K562 (cell line): Measurements from ENCODE around the gene MYL5.

Source experiments
- CTCF ChIP-seq, 3 experiments: IDR thresholded peaks in 2 of 3; conservative IDR thresholded peaks in 1 of 3; 2 replicates each; pipeline ENCODE4 v1.5.1; 2011 to 2012; ENCODE audit warnings: low read length in 3 of 3, mild to moderate bottlenecking in 3 of 3, control low read depth in 2 of 3, improper control_type of control experiment in 1 of 3, inconsistent platforms in 1 of 3, low read depth in 1 of 3, mixed read lengths in 1 of 3, moderate library complexity in 1 of 3; ENCODE audit not compliant: insufficient read depth in 2 of 3
- MAZ ChIP-seq, 2 experiments: fragments of 450-650 bp in 1 of 2; sonication (generic) in 1 of 2; formaldehyde crosslinking; IDR thresholded peaks in 1 of 2; conservative IDR thresholded peaks in 1 of 2; 2 replicates each; pipeline versions ENCODE4 v1.4.0 to v1.5.0; 2020; ENCODE audit warnings: mild to moderate bottlenecking in 1 of 2, missing genetic modification reagents in 1 of 2
- MIER1 ChIP-seq: fragments of 450-650 bp; IDR thresholded peaks from 2 replicates; pipeline ENCODE4 v1.6.1; 2016; ENCODE audit warnings: antibody characterized with exemption, mild to moderate bottlenecking, low read depth
- PHF8 ChIP-seq: fragments of 200-600 bp; sonication (generic); IDR thresholded peaks from 2 replicates; pipeline ENCODE4 v1.6.1; 2012; ENCODE audit warnings: mixed run types, mild to moderate bottlenecking, inconsistent platforms, low read length, moderate library complexity, borderline replicate concordance
- POLR2AphosphoS5 ChIP-seq: IDR thresholded peaks from 2 replicates; pipeline ENCODE4 v1.6.1; 2011; ENCODE audit warnings: mild to moderate bottlenecking, low read depth, low read length, moderate library complexity; ENCODE audit not compliant: control insufficient read depth, insufficient read depth
- TBL1XR1 ChIP-seq, 2 experiments: IDR thresholded peaks; 2 replicates each; pipeline ENCODE4 v1.6.1; 2012; ENCODE audit warnings: improper control_type of control experiment in 2 of 2, low read length in 2 of 2, mild to moderate bottlenecking in 1 of 2
- ZBTB26 ChIP-seq: fragments of 450-650 bp; formaldehyde crosslinking; IDR thresholded peaks from 2 replicates; pipeline ENCODE4 v1.4.0; 2022; ENCODE audit warnings: missing genetic modification characterization
- ZBTB34 ChIP-seq: fragments of 250-450 bp; sonication (Bioruptor Pico); IDR thresholded peaks from 2 replicates; pipeline ENCODE4 v1.8.0; 2021; ENCODE audit warnings: mild to moderate bottlenecking, moderate library complexity
- TF ChIP-seq, protein P1 (sequence below), 3 experiments: fragments of 200-800 bp in 1 of 3; fragments of 250-450 bp in 1 of 3; fragments of 450-650 bp in 1 of 3; sonication (Bioruptor Pico) in 1 of 3; sonication (Bioruptor generic) in 1 of 3; formaldehyde crosslinking in 1 of 3; IDR thresholded peaks; 2 replicates each; pipeline versions ENCODE4 v1.6.1 to v1.8.0; 2016 to 2022; ENCODE audit warnings: mild to moderate bottlenecking in 2 of 3, missing genetic modification characterization in 2 of 3, missing compliant biosample characterization in 1 of 3, moderate library complexity in 1 of 3
- TF ChIP-seq, protein P2 (sequence below): fragments of 450-650 bp; formaldehyde crosslinking; IDR thresholded peaks from 2 replicates; pipeline ENCODE4 v1.4.0; 2020; ENCODE audit warnings: mild to moderate bottlenecking, moderate library complexity

DNA sequence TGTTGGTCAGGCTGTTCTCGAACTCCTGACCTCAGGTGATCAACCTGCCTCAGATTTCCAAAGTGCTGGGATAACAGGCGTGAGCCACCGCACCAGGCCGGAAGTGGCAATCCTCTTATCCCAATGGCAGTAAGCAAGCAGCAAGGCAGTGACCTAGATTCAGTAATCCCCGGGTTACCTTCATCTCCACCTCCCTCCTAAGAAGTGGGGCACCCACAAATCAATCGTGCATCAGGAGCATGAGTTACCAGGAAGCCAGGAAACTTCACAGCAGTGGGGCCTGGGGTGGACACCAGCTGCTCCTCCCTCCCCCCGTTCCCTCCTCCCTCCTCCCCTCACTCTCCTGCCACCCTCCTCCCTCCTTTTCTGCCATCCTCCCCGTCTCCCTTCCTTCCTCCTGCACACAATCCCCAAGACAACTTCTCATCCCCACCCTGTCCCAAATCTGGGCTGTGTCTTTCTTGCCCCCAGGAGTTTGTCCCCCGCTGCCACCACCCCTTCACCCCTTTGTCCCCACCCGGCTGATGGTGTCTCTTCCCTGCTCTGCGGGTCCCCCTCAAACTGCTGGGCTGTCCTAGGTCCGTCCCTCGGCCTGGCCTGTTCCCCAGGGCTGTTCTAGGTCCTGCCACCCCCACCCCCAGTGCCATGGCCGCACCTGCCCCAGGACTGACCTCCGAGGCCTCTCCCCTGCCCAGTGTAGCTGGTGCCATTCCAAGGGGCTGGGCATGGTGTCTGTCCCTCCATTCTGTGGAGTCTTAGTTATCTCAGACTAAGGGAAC, 46.8 kb upstream of the MYL5 start:
- TF ChIP-seq, protein P1, sequence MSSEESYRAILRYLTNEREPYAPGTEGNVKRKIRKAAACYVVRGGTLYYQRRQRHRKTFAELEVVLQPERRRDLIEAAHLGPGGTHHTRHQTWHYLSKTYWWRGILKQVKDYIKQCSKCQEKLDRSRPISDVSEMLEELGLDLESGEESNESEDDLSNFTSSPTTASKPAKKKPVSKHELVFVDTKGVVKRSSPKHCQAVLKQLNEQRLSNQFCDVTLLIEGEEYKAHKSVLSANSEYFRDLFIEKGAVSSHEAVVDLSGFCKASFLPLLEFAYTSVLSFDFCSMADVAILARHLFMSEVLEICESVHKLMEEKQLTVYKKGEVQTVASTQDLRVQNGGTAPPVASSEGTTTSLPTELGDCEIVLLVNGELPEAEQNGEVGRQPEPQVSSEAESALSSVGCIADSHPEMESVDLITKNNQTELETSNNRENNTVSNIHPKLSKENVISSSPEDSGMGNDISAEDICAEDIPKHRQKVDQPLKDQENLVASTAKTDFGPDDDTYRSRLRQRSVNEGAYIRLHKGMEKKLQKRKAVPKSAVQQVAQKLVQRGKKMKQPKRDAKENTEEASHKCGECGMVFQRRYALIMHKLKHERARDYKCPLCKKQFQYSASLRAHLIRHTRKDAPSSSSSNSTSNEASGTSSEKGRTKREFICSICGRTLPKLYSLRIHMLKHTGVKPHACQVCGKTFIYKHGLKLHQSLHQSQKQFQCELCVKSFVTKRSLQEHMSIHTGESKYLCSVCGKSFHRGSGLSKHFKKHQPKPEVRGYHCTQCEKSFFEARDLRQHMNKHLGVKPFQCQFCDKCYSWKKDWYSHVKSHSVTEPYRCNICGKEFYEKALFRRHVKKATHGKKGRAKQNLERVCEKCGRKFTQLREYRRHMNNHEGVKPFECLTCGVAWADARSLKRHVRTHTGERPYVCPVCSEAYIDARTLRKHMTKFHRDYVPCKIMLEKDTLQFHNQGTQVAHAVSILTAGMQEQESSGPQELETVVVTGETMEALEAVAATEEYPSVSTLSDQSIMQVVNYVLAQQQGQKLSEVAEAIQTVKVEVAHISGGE (CRISPR knock-in tag; IDR thresholded peaks at IDR 0.05): no peak
- no peak for TF ChIP-seq MIER1
- no peak for TF ChIP-seq POLR2AphosphoS5
- TF ChIP-seq PHF8: no peak
- no peak for TF ChIP-seq CTCF (IDR thresholded peaks at IDR 0.05 in 2 of 3, conservative IDR thresholded peaks at IDR 0.05 in 1 of 3; ENCODE audit: insufficient read depth in 2 of 3, low read depth in 1 of 3, low read length in 3 of 3)
- TF ChIP-seq ZBTB26 (CRISPR knock-in tag): no peak
- TF ChIP-seq, protein P2, sequence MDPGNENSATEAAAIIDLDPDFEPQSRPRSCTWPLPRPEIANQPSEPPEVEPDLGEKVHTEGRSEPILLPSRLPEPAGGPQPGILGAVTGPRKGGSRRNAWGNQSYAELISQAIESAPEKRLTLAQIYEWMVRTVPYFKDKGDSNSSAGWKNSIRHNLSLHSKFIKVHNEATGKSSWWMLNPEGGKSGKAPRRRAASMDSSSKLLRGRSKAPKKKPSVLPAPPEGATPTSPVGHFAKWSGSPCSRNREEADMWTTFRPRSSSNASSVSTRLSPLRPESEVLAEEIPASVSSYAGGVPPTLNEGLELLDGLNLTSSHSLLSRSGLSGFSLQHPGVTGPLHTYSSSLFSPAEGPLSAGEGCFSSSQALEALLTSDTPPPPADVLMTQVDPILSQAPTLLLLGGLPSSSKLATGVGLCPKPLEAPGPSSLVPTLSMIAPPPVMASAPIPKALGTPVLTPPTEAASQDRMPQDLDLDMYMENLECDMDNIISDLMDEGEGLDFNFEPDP: no peak
- TF ChIP-seq TBL1XR1 (IDR thresholded peaks at IDR 0.05; ENCODE audit: low read length in 2 of 2): no peak
- TF ChIP-seq ZBTB34 (CRISPR knock-in tag): no peak
- no peak for TF ChIP-seq MAZ (CRISPR knock-in tag; conservative IDR thresholded peaks at IDR 0.05 in 1 of 2, IDR thresholded peaks at IDR 0.05 in 1 of 2)
